K562 (cell line): Measurements from ENCODE around the gene UBE2H. TPM values are rescaled to one million over a fixed set of nuclear protein-coding genes. Genes with fewer than 3 reads are reported as not detected.

Experiments used
- ATAC-seq: fragments of 200-7000 bp; cut with Tn5 transposase; 3 replicates; pipeline ENCODE4 v1.9.1; 2020; ENCODE audit warnings: moderate library complexity
- BruUV-seq: library from RNA; stranded (reverse); fragments of 400-500 nt; replicated peaks from 2 replicates; lab custom pipeline; 2021; lab: Mats Ljungman, UMichigan
- CTCF ChIA-PET: fragments of 300-600 bp; formaldehyde crosslinking; extraction: SDS; loops from one replicate; lab custom pipeline; 2021; ENCODE audit warnings: low intra/inter-chr PET ratio; lab: Yijun Ruan, JAX
- POLR2A ChIA-PET: fragments of 300-600, 350-650 bp; sonication (Branson Sonifier 250); formaldehyde crosslinking; extraction: SDS; loops from one replicate; lab custom pipeline; 2021; ENCODE audit warnings: antibody characterized with exemption, inconsistent platforms; lab: Yijun Ruan, JAX
- DNase-seq, 4 experiments: peaks; one replicate each; pipeline versions ENCODE4 v3.0.0 to v3.0.0-alpha.2; 2011 to 2018; ENCODE audit warnings: low spot score in 3 of 4, mixed read lengths in 3 of 4; ENCODE audit errors: extremely low read depth in 1 of 4
- FAIRE-seq: peaks from 2 replicates; lab custom pipeline; 2011; peaks lifted over from hg19 to GRCh38; lab: Jason Lieb, UNC
- H2AFZ ChIP-seq: 2 replicates; pipeline ENCODE4 v1.6.0; 2011; ENCODE audit warnings: low read depth, low read length, control low read depth, inconsistent platforms
- H3K27ac ChIP-seq: fragments of 200-600 bp; 3 replicates; pipeline ENCODE4 v1.8.0; 2011; ENCODE audit warnings: low read depth, mild to moderate bottlenecking, control low read depth, inconsistent platforms, low read length, moderate library complexity, mixed read lengths; ENCODE audit errors: extremely low read depth
- H3K27me3 ChIP-seq, 2 experiments: fragments of 300-600 bp in 1 of 2; 2 replicates in 1 of 2; 3 replicates in 1 of 2; pipeline versions ENCODE4 v1.6.0 to v1.8.0; 2011; ENCODE audit warnings: inconsistent platforms in 2 of 2, low read length in 2 of 2, mild to moderate bottlenecking in 1 of 2, mixed read lengths in 1 of 2, moderate library complexity in 1 of 2; ENCODE audit not compliant: control insufficient read depth in 2 of 2, insufficient read depth in 2 of 2
- H3K36me3 ChIP-seq: fragments of 300-600 bp; 3 replicates; pipeline ENCODE4 v1.8.0; 2011; ENCODE audit warnings: mild to moderate bottlenecking, low read length, inconsistent platforms; ENCODE audit not compliant: control insufficient read depth, insufficient read depth
- H3K4me1 ChIP-seq, 2 experiments: fragments of 200-600 bp in 1 of 2; replicated peaks in 1 of 2; 2 replicates in 1 of 2; 3 replicates in 1 of 2; pipeline versions ENCODE4 v1.5.1 to v1.8.0; 2011; ENCODE audit warnings: inconsistent platforms in 2 of 2, low read length in 2 of 2, mild to moderate bottlenecking in 1 of 2, mixed read lengths in 1 of 2, moderate library complexity in 1 of 2; ENCODE audit not compliant: control insufficient read depth in 2 of 2, insufficient read depth in 2 of 2
- H3K4me2 ChIP-seq: 2 replicates; pipeline ENCODE4 v1.6.1; 2011; ENCODE audit warnings: low read length, control low read depth, inconsistent platforms, mixed read lengths; ENCODE audit not compliant: insufficient read depth
- H3K4me3 ChIP-seq: fragments of 200-600 bp; sonication (generic), shearing (Covaris generic); 2 replicates; pipeline ENCODE4 v1.5.1; 2016; ENCODE audit warnings: control low read depth, inconsistent platforms
- H3K79me2 ChIP-seq: fragments of 200-600 bp; 3 replicates; pipeline ENCODE4 v1.8.0; 2011; ENCODE audit warnings: low read length, inconsistent platforms; ENCODE audit not compliant: control insufficient read depth, insufficient read depth
- H3K9ac ChIP-seq, 2 experiments: 2 replicates each; pipeline versions ENCODE4 v1.6.0 to v1.6.1; 2011; ENCODE audit warnings: low read depth in 2 of 2, low read length in 2 of 2, control low read depth in 1 of 2, inconsistent platforms in 1 of 2, mild to moderate bottlenecking in 1 of 2, mixed read lengths in 1 of 2; ENCODE audit not compliant: insufficient read depth in 1 of 2
- H3K9me1 ChIP-seq: one replicate; pipeline ENCODE4 v1.6.0; 2011; ENCODE audit warnings: inconsistent platforms, mild to moderate bottlenecking, low read length, moderate library complexity; ENCODE audit not compliant: control insufficient read depth, insufficient read depth
- H3K9me3 ChIP-seq: replicated peaks from 2 replicates; pipeline ENCODE4 v1.5.1; 2011; ENCODE audit warnings: low read depth, low read length, inconsistent platforms; ENCODE audit not compliant: control insufficient read depth, insufficient read depth
- H4K20me1 ChIP-seq: replicated peaks from 2 replicates; pipeline ENCODE4 v1.6.1; 2011; ENCODE audit warnings: low read length, inconsistent platforms, mixed read lengths; ENCODE audit not compliant: control insufficient read depth, insufficient read depth
- EGR1 ChIP-seq: fragments of 450-650 bp; conservative IDR thresholded peaks from 2 replicates; pipeline ENCODE4 v1.6.1; 2017; ENCODE audit warnings: mild to moderate bottlenecking
- GTF2E2 ChIP-seq: fragments of 200-800 bp; sonication (Bioruptor generic); IDR thresholded peaks from 2 replicates; pipeline ENCODE4 v1.6.1; 2016; ENCODE audit warnings: missing genetic modification characterization, missing compliant biosample characterization
- HEY1 ChIP-seq: fragments of 250-450 bp; sonication (Bioruptor Pico); IDR thresholded peaks from 2 replicates; pipeline ENCODE4 v1.5.0; 2020; ENCODE audit warnings: mild to moderate bottlenecking, moderate library complexity, borderline replicate concordance
- RBM22 ChIP-seq: fragments of 200-400 bp; formaldehyde crosslinking; IDR thresholded peaks from 2 replicates; pipeline ENCODE4 v1.6.1; 2018; ENCODE audit warnings: low read length, low read depth; ENCODE audit not compliant: poor library complexity, severe bottlenecking
- RBM25 ChIP-seq: fragments of 200-400 bp; formaldehyde crosslinking; IDR thresholded peaks from 2 replicates; pipeline ENCODE4 v1.6.1; 2018; ENCODE audit warnings: low read length, low read depth, moderate library complexity; ENCODE audit not compliant: severe bottlenecking
- SMARCA5 ChIP-seq: fragments of 450-650 bp; IDR thresholded peaks from 2 replicates; pipeline ENCODE4 v1.6.1; 2016
- ZNF347 ChIP-seq: fragments of 450-650 bp; formaldehyde crosslinking; IDR thresholded peaks from 2 replicates; pipeline ENCODE4 v1.4.0; 2020; ENCODE audit warnings: low read depth, mild to moderate bottlenecking, moderate library complexity
- WGBS: fragments of 100-300 bp; shearing (Covaris generic); methylation state at CpG from one replicate; pipeline ENCODE4 v1.1.6; 2016; ENCODE audit warnings: low coverage, mixed read lengths; ENCODE audit not compliant: insufficient coverage; ENCODE audit errors: missing lambda C conversion rate; 5-methylcytosine and 5-hydroxymethylcytosine counted together
- in situ Hi-C: fragments of 300-500 bp; cut with MboI; formaldehyde crosslinking; loops from 4 replicates; pipeline ENCODE4 v1.15.0; 2018; ENCODE audit warnings: inconsistent platforms, mixed read lengths
- intact Hi-C: fragments of 100-400 bp; cut with micrococcal nuclease; formaldehyde crosslinking; loops from 2 replicates; pipeline ENCODE4 v1.14.2; 2022
- polyA plus RNA-seq, 8 experiments: library from polyadenylated mRNA; depleted of rRNA in 4 of 8; stranded (reverse) in 5 of 8; unstranded in 3 of 8; fragments of >200 nt; fragmentation: Nextera tagmentation in 2 of 8; fragmentation: Illumina TruSeq in 1 of 8; extraction: Ambion mirVana in 2 of 8; extraction: Trizol in 1 of 8; gene quantifications; 2 replicates each; pipeline versions ENCODE4 v1.2.1 to v1.2.3, GENCODE V29; 2011 to 2014; ENCODE audit warnings: inconsistent platforms in 1 of 8, missing spikeins in 1 of 8
- total RNA-seq, 7 experiments: library from RNA; depleted of rRNA in 6 of 7; stranded (reverse); fragments of >200 nt in 6 of 7; fragmentation: Illumina TruSeq in 2 of 7; extraction: Trizol in 2 of 7; gene quantifications; 2 replicates each; pipeline versions ENCODE4 v1.2.1 to v1.2.3, GENCODE V29; 2011 to 2021; ENCODE audit warnings: low replicate concordance in 1 of 7
- TF ChIP-seq, protein P1 (sequence below): fragments of 450-650 bp; formaldehyde crosslinking; IDR thresholded peaks from 2 replicates; pipeline ENCODE4 v1.4.0; 2022; ENCODE audit warnings: missing genetic modification characterization
- TF ChIP-seq, protein P2 (sequence below): sonication (generic); formaldehyde crosslinking; IDR thresholded peaks from 2 replicates; pipeline ENCODE4 v1.8.0; 2022; ENCODE audit warnings: mild to moderate bottlenecking, missing genetic modification reagents
- TF ChIP-seq, protein P3 (sequence below): IDR thresholded peaks from 2 replicates; pipeline ENCODE4 v1.6.1; 2016; ENCODE audit warnings: missing genetic modification characterization, missing compliant biosample characterization
- TF ChIP-seq, protein P4 (sequence below): sonication (generic); formaldehyde crosslinking; IDR thresholded peaks from 2 replicates; pipeline ENCODE4 v1.5.0; 2020; ENCODE audit warnings: missing genetic modification reagents
- TF ChIP-seq, protein P5 (sequence below), 2 experiments: IDR thresholded peaks; 2 replicates each; pipeline ENCODE4 v1.6.1; 2012; ENCODE audit warnings: improper control_type of control experiment in 2 of 2, low read depth in 2 of 2, low read length in 2 of 2, borderline replicate concordance in 1 of 2

UBE2H gene
- total and polyA plus RNA-seq, 9 of the 15 experiments (the other 6 are each of a cell fraction or from before 2014, with no cell fraction given), result 6.3 to 33.0 (median 13.3) TPM

DNA sequence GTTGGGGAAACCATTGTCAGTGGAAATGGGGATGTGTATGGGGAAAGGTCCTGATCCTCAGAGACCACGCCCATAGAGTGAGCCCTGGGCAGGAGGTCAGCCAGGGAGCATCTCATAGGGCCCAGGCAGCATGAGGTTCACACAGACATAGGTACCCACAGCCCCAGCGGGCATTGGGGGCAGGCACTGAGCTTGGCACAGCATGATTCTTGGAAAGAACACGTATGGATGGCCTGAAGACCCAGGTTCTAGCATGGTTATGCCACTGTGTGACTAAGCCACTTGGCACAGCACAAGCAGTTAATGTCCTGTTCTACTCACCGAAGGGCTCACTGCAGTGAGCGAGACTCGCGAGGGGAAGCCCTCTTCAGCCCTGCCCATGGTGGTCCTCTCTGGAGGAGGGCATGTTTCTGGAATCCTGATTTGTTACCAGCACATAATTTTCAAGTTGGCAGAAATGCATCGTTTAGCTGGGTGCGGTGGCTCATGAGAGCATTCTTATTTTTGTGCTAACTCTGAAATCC, 125.2 kb downstream of the UBE2H start:
- Histone ChIP-seq H3K79me2 (no peaks in the 10 kb centered on the region), H3K36me3 (no peaks in the 10 kb centered on the region), H3K9me3 (no peaks in the 10 kb centered on the region), H3K9ac (no peak overlapping the region), H3K27ac (no peak overlapping the region; the same call in 2 of the 3 replicates), H2AFZ (no peak overlapping the region), H4K20me1 (no peaks in the 10 kb centered on the region), H3K4me1 (peaks cover 28 to 33% of the 10 kb centered on the region in 2 experiments; a peak in 4 of 5 replicates), H3K4me3 (no peak overlapping the region), H3K9me1 (no peaks in the 10 kb centered on the region), H3K4me2 (no peak overlapping the region), H3K27me3 (no peaks in the 10 kb centered on the region)
- ATAC-seq (no peak), FAIRE-seq (no peak), DNase-seq (no peak)
- no TSS peak for BruUV-seq
- intact Hi-C loops, result loop anchor here (5.0 to 10.0 kb wide), 4 partner anchors 355 to 603 kb away; partner anchors contain the start of gene AHCYL2
- POLR2A ChIA-PET, result interaction anchor here (1.4 kb wide), 1 partner anchor 228 kb away, joined by 3 read pairs; no protein-coding TSS in a partner anchor
- CTCF ChIA-PET, result interaction anchor here (1.9 kb wide), 1 partner anchor 485 kb away, joined by 6 read pairs; no protein-coding TSS in a partner anchor
- WGBS, result 73% methylated on average over 9 of the region's 9 CpGs
- in situ Hi-C loops, result loop anchor here (5.0 to 10.0 kb wide), 2 partner anchors 160 to 483 kb away; no protein-coding TSS in a partner anchor
- TF ChIP-seq GTF2E2 (no peak), SMARCA5 (no peak), HEY1 (CRISPR knock-in tag) (no peak), ZNF347 (CRISPR knock-in tag) (no peak), EGR1 (no peak), RBM22 (no peak), RBM25 (no peak)
- TF ChIP-seq, protein P1, sequence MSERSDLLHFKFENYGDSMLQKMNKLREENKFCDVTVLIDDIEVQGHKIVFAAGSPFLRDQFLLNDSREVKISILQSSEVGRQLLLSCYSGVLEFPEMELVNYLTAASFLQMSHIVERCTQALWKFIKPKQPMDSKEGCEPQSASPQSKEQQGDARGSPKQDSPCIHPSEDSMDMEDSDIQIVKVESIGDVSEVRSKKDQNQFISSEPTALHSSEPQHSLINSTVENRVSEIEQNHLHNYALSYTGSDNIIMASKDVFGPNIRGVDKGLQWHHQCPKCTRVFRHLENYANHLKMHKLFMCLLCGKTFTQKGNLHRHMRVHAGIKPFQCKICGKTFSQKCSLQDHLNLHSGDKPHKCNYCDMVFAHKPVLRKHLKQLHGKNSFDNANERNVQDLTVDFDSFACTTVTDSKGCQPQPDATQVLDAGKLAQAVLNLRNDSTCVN (CRISPR knock-in tag), result no peak
- TF ChIP-seq, protein P2, sequence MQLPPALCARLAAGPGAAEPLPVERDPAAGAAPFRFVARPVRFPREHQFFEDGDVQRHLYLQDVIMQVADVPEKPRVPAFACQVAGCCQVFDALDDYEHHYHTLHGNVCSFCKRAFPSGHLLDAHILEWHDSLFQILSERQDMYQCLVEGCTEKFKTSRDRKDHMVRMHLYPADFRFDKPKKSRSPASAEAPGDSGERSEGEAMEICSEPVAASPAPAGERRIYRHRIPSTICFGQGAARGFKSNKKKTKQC, result no peak
- TF ChIP-seq, protein P3, sequence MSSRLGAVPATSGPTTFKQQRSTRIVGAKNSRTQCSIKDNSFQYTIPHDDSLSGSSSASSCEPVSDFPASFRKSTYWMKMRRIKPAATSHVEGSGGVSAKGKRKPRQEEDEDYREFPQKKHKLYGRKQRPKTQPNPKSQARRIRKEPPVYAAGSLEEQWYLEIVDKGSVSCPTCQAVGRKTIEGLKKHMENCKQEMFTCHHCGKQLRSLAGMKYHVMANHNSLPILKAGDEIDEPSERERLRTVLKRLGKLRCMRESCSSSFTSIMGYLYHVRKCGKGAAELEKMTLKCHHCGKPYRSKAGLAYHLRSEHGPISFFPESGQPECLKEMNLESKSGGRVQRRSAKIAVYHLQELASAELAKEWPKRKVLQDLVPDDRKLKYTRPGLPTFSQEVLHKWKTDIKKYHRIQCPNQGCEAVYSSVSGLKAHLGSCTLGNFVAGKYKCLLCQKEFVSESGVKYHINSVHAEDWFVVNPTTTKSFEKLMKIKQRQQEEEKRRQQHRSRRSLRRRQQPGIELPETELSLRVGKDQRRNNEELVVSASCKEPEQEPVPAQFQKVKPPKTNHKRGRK (tag), result no peak
- TF ChIP-seq, protein P4, sequence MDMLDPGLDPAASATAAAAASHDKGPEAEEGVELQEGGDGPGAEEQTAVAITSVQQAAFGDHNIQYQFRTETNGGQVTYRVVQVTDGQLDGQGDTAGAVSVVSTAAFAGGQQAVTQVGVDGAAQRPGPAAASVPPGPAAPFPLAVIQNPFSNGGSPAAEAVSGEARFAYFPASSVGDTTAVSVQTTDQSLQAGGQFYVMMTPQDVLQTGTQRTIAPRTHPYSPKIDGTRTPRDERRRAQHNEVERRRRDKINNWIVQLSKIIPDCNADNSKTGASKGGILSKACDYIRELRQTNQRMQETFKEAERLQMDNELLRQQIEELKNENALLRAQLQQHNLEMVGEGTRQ (CRISPR knock-in tag), result no peak
- TF ChIP-seq, protein P5, sequence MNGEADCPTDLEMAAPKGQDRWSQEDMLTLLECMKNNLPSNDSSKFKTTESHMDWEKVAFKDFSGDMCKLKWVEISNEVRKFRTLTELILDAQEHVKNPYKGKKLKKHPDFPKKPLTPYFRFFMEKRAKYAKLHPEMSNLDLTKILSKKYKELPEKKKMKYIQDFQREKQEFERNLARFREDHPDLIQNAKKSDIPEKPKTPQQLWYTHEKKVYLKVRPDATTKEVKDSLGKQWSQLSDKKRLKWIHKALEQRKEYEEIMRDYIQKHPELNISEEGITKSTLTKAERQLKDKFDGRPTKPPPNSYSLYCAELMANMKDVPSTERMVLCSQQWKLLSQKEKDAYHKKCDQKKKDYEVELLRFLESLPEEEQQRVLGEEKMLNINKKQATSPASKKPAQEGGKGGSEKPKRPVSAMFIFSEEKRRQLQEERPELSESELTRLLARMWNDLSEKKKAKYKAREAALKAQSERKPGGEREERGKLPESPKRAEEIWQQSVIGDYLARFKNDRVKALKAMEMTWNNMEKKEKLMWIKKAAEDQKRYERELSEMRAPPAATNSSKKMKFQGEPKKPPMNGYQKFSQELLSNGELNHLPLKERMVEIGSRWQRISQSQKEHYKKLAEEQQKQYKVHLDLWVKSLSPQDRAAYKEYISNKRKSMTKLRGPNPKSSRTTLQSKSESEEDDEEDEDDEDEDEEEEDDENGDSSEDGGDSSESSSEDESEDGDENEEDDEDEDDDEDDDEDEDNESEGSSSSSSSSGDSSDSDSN (IDR thresholded peaks at IDR 0.05; ENCODE audit: borderline replicate concordance in 1 of 2, low read depth in 2 of 2, low read length in 2 of 2), result no peak
